Measurements from ENCODE around the gene MTF2.

MTF2 gene

DNA sequence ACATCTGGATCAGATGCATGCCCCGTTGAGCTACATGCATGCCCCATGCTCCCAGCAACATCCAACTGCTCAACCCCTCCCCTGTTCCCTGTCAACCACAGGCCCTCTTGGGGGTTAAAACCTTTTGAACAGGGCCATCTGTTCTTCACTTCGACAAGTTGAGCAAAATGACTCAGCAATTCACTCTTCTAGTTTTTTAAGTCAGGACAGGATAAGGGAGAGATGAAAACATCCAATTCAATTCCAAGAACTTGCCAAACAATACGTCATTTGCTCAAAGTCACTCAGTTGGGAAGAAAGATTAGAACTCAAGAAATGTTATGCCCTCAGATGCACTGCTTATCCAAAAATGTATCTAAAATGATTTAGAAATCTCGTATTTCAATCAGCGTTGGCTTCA lies 46.1 kb upstream of the MTF2 start:
- no peaks in the 10 kb centered on the region for H3K36me3 ChIP-seq (ENCODE audit: control insufficient read depth, low read length)
- no peaks in the 10 kb centered on the region for H4K20me1 ChIP-seq (ENCODE audit: control insufficient read depth, insufficient read depth, low read depth, low read length)
- TF ChIP-seq EZH2phosphoT487 (IDR thresholded peaks at IDR 0.05; ENCODE audit: borderline replicate concordance, low read length) = no peak
- TF ChIP-seq, protein P1, sequence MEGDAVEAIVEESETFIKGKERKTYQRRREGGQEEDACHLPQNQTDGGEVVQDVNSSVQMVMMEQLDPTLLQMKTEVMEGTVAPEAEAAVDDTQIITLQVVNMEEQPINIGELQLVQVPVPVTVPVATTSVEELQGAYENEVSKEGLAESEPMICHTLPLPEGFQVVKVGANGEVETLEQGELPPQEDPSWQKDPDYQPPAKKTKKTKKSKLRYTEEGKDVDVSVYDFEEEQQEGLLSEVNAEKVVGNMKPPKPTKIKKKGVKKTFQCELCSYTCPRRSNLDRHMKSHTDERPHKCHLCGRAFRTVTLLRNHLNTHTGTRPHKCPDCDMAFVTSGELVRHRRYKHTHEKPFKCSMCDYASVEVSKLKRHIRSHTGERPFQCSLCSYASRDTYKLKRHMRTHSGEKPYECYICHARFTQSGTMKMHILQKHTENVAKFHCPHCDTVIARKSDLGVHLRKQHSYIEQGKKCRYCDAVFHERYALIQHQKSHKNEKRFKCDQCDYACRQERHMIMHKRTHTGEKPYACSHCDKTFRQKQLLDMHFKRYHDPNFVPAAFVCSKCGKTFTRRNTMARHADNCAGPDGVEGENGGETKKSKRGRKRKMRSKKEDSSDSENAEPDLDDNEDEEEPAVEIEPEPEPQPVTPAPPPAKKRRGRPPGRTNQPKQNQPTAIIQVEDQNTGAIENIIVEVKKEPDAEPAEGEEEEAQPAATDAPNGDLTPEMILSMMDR (IDR thresholded peaks at IDR 0.05; ENCODE audit: low read depth, low read length, poor library complexity, severe bottlenecking) = no peak
- no peaks in the 10 kb centered on the region for H3K27me3 ChIP-seq (ENCODE audit: control insufficient read depth, low read length)
- 0 out of 2 replicates have a peak, but pooled peaks cover 3% of the 10 kb centered on the region for H3F3A ChIP-seq (ENCODE audit: control insufficient read depth, insufficient read depth)
- peak overlapping the region; percentile 8; the same call in 1 of the 2 replicates for H3K27ac ChIP-seq (ENCODE audit: low read depth, low read length)
- no peaks in the 10 kb centered on the region for H3K9me3 ChIP-seq (ENCODE audit: control insufficient read depth, insufficient read depth, low read length)
- H3K4me2 ChIP-seq (ENCODE audit: low read length) = peak overlapping the region; percentile 63
- H3K4me1 ChIP-seq (ENCODE audit: control insufficient read depth, low read length) = peaks cover 30% of the 10 kb centered on the region
- no peaks in the 10 kb centered on the region for H3K9me2 ChIP-seq (replicated peaks; ENCODE audit: control insufficient read depth, low read length)
- H3K4me3 ChIP-seq (ENCODE audit: low read length) = peak overlapping the region; percentile 42
- no peaks in the 10 kb centered on the region for H3K79me2 ChIP-seq (ENCODE audit: control insufficient read depth, low read length)

DNA sequence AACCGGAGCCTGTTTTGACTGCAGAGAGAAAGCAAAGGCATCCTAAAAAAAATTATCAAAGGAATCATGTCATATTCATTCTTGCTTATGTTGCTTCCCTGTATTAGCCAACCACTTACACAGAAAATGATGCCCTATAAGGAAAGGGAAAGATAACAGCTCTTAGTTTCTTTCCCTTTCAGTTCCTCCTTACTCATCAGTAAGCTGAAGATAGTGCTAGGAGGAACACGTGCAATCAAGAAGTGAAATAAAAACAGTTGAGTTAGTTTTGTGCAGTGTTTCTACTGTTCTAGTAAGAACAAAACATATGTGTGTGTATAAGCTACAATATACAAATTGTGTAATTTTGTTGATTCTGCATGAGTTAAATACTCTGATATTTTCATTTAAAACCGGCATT lies 45.3 kb upstream of the MTF2 start:
- Histone ChIP-seq H3K27ac (ENCODE audit: low read depth, low read length) (peak overlapping the region; percentile 8; the same call in 1 of the 2 replicates), H3K9me2 (replicated peaks; ENCODE audit: control insufficient read depth, low read length) (no peaks in the 10 kb centered on the region), H3F3A (ENCODE audit: control insufficient read depth, insufficient read depth) (0 out of 2 replicates have a peak, but pooled peaks cover 3% of the 10 kb centered on the region), H3K9me3 (ENCODE audit: control insufficient read depth, insufficient read depth, low read length) (no peaks in the 10 kb centered on the region), H3K4me2 (ENCODE audit: low read length) (peak overlapping the region; percentile 63), H4K20me1 (ENCODE audit: control insufficient read depth, insufficient read depth, low read depth, low read length) (no peaks in the 10 kb centered on the region), H3K79me2 (ENCODE audit: control insufficient read depth, low read length) (no peaks in the 10 kb centered on the region), H3K4me3 (ENCODE audit: low read length) (peak overlapping the region; percentile 42), H3K27me3 (ENCODE audit: control insufficient read depth, low read length) (no peaks in the 10 kb centered on the region), H3K4me1 (ENCODE audit: control insufficient read depth, low read length) (peaks cover 30% of the 10 kb centered on the region), H3K36me3 (ENCODE audit: control insufficient read depth, low read length) (no peaks in the 10 kb centered on the region)
- TF ChIP-seq, protein P1 (IDR thresholded peaks at IDR 0.05; ENCODE audit: low read depth, low read length, poor library complexity, severe bottlenecking) = no peak
- no peak for TF ChIP-seq EZH2phosphoT487 (IDR thresholded peaks at IDR 0.05; ENCODE audit: borderline replicate concordance, low read length)

DNA sequence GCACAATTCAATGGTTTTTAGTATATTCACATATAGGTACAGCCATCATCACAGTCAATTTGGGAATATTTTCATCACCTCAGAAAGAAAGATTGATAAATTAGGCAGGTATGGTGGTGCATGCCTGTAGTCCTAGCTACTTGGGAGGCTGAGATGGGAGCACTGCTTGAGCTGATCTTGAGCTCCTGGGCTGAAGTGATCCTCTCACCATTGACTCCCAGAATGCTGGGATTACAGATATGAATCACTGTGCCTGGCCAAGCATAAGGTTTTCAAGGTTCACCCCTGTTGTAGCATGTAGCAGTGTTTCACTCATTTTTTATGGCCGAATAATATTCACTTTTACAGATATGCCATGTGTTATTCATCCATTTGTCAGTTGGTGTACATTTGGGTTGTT lies 44.7 kb upstream of the MTF2 start:
- H3K27me3 ChIP-seq (ENCODE audit: control insufficient read depth, low read length) = no peaks in the 10 kb centered on the region
- H3K4me2 ChIP-seq (ENCODE audit: low read length) = no peak overlapping the region; the same call in 1 of the 2 replicates
- no peaks in the 10 kb centered on the region for H3K36me3 ChIP-seq (ENCODE audit: control insufficient read depth, low read length)
- H3K9me2 ChIP-seq (replicated peaks; ENCODE audit: control insufficient read depth, low read length) = no peaks in the 10 kb centered on the region
- H3K4me1 ChIP-seq (ENCODE audit: control insufficient read depth, low read length) = peaks cover 26% of the 10 kb centered on the region
- no peak overlapping the region for H3K4me3 ChIP-seq (ENCODE audit: low read length)
- H3K9me3 ChIP-seq (ENCODE audit: control insufficient read depth, insufficient read depth, low read length) = no peaks in the 10 kb centered on the region
- no peaks in the 10 kb centered on the region for H3K79me2 ChIP-seq (ENCODE audit: control insufficient read depth, low read length)
- no peak overlapping the region for H3K27ac ChIP-seq (ENCODE audit: low read depth, low read length)
- no peaks in the 10 kb centered on the region for H4K20me1 ChIP-seq (ENCODE audit: control insufficient read depth, insufficient read depth, low read depth, low read length)
- no peaks in the 10 kb centered on the region for H3F3A ChIP-seq (ENCODE audit: control insufficient read depth, insufficient read depth)
- TF ChIP-seq, protein P1 (IDR thresholded peaks at IDR 0.05; ENCODE audit: low read depth, low read length, poor library complexity, severe bottlenecking) = no peak
- no peak for TF ChIP-seq EZH2phosphoT487 (IDR thresholded peaks at IDR 0.05; ENCODE audit: borderline replicate concordance, low read length)
